ENCODE data around the gene HRH1. TPM values are rescaled to one million over a fixed set of nuclear protein-coding genes. Genes with fewer than 3 reads are reported as not detected.

Gene HRH1
- polyA plus RNA-seq, 1 donor (not counting 4 experiments of a cell fraction or from before 2014, with no cell fraction given): 13.9 TPM

DNA sequence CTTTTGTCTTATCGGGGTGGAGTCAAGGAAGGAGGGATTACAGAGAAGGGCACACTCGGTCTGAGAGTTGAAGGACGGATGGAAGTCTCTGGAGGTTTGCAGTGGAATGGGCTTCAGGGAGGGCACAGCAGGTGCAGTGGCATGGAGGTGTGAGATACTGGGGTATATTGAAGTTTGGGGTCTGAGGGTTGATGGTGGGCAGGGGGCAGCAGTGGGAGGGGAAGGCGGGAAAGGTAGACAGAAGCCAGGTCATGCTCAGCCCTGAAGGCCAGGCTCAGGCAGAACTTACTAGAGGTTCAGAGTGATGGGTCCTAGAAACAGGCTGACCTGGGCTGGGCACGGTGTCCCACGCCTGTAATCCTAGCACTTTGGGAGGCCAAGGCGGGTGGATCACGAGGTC lies 52.7 kb downstream of the HRH1 start:
- no peak overlapping the region for H3K4me2 ChIP-seq (ENCODE audit: control insufficient read depth, extremely low read depth, insufficient read depth, low read depth, low read length)
- no peak overlapping the region for H3K4me3 ChIP-seq (ENCODE audit: control insufficient read depth in 2 of 3, extremely low read depth in 1 of 3, insufficient read depth in 2 of 3, low read depth in 1 of 3, low read length in 3 of 3)
- FAIRE-seq (no peak), DNase-seq (ENCODE audit: low read depth, low spot score) (no peak)
- dilution Hi-C loops (cut with MboI; ENCODE audit: extremely low pct_ligation_motif_present, low sequenced_read_pairs): loop anchor here (10.0 kb wide), 2 partner anchors 152 to 242 kb away; no protein-coding TSS in a partner anchor
- TF ChIP-seq EZH2 (IDR thresholded peaks at IDR 0.05; ENCODE audit: low read length): no peak
- TF ChIP-seq, protein P1, sequence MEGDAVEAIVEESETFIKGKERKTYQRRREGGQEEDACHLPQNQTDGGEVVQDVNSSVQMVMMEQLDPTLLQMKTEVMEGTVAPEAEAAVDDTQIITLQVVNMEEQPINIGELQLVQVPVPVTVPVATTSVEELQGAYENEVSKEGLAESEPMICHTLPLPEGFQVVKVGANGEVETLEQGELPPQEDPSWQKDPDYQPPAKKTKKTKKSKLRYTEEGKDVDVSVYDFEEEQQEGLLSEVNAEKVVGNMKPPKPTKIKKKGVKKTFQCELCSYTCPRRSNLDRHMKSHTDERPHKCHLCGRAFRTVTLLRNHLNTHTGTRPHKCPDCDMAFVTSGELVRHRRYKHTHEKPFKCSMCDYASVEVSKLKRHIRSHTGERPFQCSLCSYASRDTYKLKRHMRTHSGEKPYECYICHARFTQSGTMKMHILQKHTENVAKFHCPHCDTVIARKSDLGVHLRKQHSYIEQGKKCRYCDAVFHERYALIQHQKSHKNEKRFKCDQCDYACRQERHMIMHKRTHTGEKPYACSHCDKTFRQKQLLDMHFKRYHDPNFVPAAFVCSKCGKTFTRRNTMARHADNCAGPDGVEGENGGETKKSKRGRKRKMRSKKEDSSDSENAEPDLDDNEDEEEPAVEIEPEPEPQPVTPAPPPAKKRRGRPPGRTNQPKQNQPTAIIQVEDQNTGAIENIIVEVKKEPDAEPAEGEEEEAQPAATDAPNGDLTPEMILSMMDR (optimal IDR thresholded peaks at IDR 0.05 in 1 of 3, IDR thresholded peaks at IDR 0.05 in 1 of 3, conservative IDR thresholded peaks at IDR 0.05 in 1 of 3; ENCODE audit: extremely low read depth in 1 of 3, insufficient read depth in 2 of 3, low read length in 3 of 3): no peak
- H3K79me2 ChIP-seq (ENCODE audit: control insufficient read depth, insufficient read depth, low read length): peaks cover 6% of the 10 kb centered on the region
- no peak overlapping the region for H2AFZ ChIP-seq (ENCODE audit: control insufficient read depth, low read length)
- H3K4me1 ChIP-seq (ENCODE audit: control insufficient read depth, extremely low read depth, insufficient read depth, low read length): peaks cover 18% of the 10 kb centered on the region
- peaks cover 6 to 12% of the 10 kb centered on the region in 2 experiments for H3K36me3 ChIP-seq (ENCODE audit: control insufficient read depth in 2 of 2, extremely low read depth in 1 of 2, insufficient read depth in 2 of 2, low read length in 2 of 2)
- no peaks in the 10 kb centered on the region for H3K9me3 ChIP-seq (ENCODE audit: control insufficient read depth, low read depth, low read length)
- no peaks in the 10 kb centered on the region for H4K20me1 ChIP-seq (ENCODE audit: control insufficient read depth, extremely low read depth, insufficient read depth, low read length)
- no peaks in the 10 kb centered on the region for H3K27me3 ChIP-seq (ENCODE audit: control insufficient read depth, extremely low read depth, insufficient read depth, low read length)
- H3K9ac ChIP-seq (ENCODE audit: control insufficient read depth, extremely low read depth, insufficient read depth, low read length): no peak overlapping the region
- H3K9me1 ChIP-seq (ENCODE audit: control insufficient read depth, extremely low read depth, insufficient read depth, low read length): no peaks in the 10 kb centered on the region
- no peak overlapping the region for H3K27ac ChIP-seq (ENCODE audit: control insufficient read depth, insufficient read depth, low read length)

- TF ChIP-seq EZH2 (IDR thresholded peaks at IDR 0.05; ENCODE audit: low read length): no peak
- TF ChIP-seq, protein P1 (optimal IDR thresholded peaks at IDR 0.05 in 1 of 3, IDR thresholded peaks at IDR 0.05 in 1 of 3, conservative IDR thresholded peaks at IDR 0.05 in 1 of 3; ENCODE audit: extremely low read depth in 1 of 3, insufficient read depth in 2 of 3, low read length in 3 of 3): peak in 1 of 3 experiments; percentile 18
- FAIRE-seq (no peak), DNase-seq (ENCODE audit: low read depth, low spot score) (no peak)
- peaks cover 2% of the 10 kb centered on the region for H3K9me1 ChIP-seq (ENCODE audit: control insufficient read depth, extremely low read depth, insufficient read depth, low read length)
- peak overlapping the region; percentile 39 for H3K27ac ChIP-seq (ENCODE audit: control insufficient read depth, insufficient read depth, low read length)
- H3K27me3 ChIP-seq (ENCODE audit: control insufficient read depth, extremely low read depth, insufficient read depth, low read length): no peaks in the 10 kb centered on the region
- H3K9ac ChIP-seq (ENCODE audit: control insufficient read depth, extremely low read depth, insufficient read depth, low read length): peak overlapping the region; percentile 57
- no peaks in the 10 kb centered on the region for H3K9me3 ChIP-seq (ENCODE audit: control insufficient read depth, low read depth, low read length)
- peak overlapping the region; percentile 52 for H3K4me2 ChIP-seq (ENCODE audit: control insufficient read depth, extremely low read depth, insufficient read depth, low read depth, low read length)
- peaks cover 4 to 12% of the 10 kb centered on the region in 2 experiments for H3K36me3 ChIP-seq (ENCODE audit: control insufficient read depth in 2 of 2, extremely low read depth in 1 of 2, insufficient read depth in 2 of 2, low read length in 2 of 2)
- no peaks in the 10 kb centered on the region for H4K20me1 ChIP-seq (ENCODE audit: control insufficient read depth, extremely low read depth, insufficient read depth, low read length)
- H3K4me1 ChIP-seq (ENCODE audit: control insufficient read depth, extremely low read depth, insufficient read depth, low read length): peaks cover 26% of the 10 kb centered on the region
- peaks cover 21% of the 10 kb centered on the region for H3K79me2 ChIP-seq (ENCODE audit: control insufficient read depth, insufficient read depth, low read length)
- dilution Hi-C loops (cut with MboI; ENCODE audit: extremely low pct_ligation_motif_present, low sequenced_read_pairs): no loop called here
- H2AFZ ChIP-seq (ENCODE audit: control insufficient read depth, low read length): no peak overlapping the region
- H3K4me3 ChIP-seq (ENCODE audit: control insufficient read depth in 2 of 3, extremely low read depth in 1 of 3, insufficient read depth in 2 of 3, low read depth in 1 of 3, low read length in 3 of 3): peak overlapping the region in 1 of 3 experiments; percentile 28
Observed at GRCh38 chr3:11211531-11212298, 57.4 kb downstream of the HRH1 start.

Measured in keratinocyte (primary cell).